HL-60 (cell line): ENCODE measurements around the gene PLXNA3.

Source experiments
- POLR2AphosphoS5 ChIP-seq: IDR thresholded peaks from 2 replicates; pipeline ENCODE4 v1.6.1; 2012; ENCODE audit warnings: low read depth
- TF ChIP-seq, protein P1 (sequence below): IDR thresholded peaks from one replicate; pipeline ENCODE4 v1.5.1; 2011; ENCODE audit warnings: low read length, control low read depth, inconsistent platforms; ENCODE audit not compliant: insufficient read depth
- TF ChIP-seq, protein P2 (sequence below): IDR thresholded peaks from 2 replicates; pipeline ENCODE4 v1.6.1; 2012; ENCODE audit warnings: low read depth; ENCODE audit not compliant: insufficient replicate concordance

DNA sequence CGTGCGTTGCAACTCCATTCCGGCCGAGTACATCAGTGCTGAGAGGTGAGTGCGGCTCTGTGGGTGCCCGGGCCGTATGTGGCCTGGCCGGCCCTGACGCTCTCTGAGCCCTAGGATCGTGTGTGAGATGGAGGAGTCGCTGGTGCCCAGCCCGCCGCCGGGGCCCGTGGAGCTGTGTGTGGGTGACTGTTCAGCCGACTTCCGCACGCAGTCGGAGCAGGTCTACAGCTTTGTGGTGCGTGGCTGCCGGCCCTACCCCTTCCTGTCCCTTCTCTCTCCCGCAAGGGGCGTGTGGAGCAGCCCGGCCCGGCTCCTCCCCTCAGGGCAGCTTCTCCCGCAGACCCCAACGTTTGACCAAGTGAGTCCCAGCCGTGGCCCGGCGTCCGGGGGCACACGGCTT is 8.0 kb downstream of the PLXNA3 start:
- no peak for TF ChIP-seq POLR2AphosphoS5
- TF ChIP-seq, protein P1, sequence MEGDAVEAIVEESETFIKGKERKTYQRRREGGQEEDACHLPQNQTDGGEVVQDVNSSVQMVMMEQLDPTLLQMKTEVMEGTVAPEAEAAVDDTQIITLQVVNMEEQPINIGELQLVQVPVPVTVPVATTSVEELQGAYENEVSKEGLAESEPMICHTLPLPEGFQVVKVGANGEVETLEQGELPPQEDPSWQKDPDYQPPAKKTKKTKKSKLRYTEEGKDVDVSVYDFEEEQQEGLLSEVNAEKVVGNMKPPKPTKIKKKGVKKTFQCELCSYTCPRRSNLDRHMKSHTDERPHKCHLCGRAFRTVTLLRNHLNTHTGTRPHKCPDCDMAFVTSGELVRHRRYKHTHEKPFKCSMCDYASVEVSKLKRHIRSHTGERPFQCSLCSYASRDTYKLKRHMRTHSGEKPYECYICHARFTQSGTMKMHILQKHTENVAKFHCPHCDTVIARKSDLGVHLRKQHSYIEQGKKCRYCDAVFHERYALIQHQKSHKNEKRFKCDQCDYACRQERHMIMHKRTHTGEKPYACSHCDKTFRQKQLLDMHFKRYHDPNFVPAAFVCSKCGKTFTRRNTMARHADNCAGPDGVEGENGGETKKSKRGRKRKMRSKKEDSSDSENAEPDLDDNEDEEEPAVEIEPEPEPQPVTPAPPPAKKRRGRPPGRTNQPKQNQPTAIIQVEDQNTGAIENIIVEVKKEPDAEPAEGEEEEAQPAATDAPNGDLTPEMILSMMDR, result no peak
- TF ChIP-seq, protein P2, sequence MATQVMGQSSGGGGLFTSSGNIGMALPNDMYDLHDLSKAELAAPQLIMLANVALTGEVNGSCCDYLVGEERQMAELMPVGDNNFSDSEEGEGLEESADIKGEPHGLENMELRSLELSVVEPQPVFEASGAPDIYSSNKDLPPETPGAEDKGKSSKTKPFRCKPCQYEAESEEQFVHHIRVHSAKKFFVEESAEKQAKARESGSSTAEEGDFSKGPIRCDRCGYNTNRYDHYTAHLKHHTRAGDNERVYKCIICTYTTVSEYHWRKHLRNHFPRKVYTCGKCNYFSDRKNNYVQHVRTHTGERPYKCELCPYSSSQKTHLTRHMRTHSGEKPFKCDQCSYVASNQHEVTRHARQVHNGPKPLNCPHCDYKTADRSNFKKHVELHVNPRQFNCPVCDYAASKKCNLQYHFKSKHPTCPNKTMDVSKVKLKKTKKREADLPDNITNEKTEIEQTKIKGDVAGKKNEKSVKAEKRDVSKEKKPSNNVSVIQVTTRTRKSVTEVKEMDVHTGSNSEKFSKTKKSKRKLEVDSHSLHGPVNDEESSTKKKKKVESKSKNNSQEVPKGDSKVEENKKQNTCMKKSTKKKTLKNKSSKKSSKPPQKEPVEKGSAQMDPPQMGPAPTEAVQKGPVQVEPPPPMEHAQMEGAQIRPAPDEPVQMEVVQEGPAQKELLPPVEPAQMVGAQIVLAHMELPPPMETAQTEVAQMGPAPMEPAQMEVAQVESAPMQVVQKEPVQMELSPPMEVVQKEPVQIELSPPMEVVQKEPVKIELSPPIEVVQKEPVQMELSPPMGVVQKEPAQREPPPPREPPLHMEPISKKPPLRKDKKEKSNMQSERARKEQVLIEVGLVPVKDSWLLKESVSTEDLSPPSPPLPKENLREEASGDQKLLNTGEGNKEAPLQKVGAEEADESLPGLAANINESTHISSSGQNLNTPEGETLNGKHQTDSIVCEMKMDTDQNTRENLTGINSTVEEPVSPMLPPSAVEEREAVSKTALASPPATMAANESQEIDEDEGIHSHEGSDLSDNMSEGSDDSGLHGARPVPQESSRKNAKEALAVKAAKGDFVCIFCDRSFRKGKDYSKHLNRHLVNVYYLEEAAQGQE, result no peak
